ENCODE measurements around the gene CACNA1C. TPM values are rescaled to one million over a fixed set of nuclear protein-coding genes. Genes with fewer than 3 reads are reported as not detected.

The CACNA1C gene
- total RNA-seq, 1 experiment from 2014 or later = 3.7 TPM

DNA sequence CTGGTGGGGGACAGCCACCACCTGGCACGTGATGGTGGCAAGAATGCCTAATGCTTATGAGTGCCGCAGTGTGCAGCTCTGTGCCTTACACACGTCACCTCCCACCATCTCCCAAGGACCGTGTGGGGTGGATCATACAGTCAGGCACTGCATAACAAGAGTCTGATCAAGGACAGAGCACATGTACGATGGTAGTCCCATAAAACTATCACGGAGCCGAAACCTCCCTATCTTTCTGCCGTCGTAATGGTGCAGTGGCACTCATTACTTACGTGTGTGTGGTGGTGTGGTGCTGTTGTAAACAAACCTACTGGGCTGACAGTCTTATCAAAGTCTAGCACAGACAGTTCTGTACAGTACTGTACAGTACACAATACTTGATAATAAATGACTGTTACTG, 89.3 kb downstream of the CACNA1C start:
- TF ChIP-seq, protein P1, sequence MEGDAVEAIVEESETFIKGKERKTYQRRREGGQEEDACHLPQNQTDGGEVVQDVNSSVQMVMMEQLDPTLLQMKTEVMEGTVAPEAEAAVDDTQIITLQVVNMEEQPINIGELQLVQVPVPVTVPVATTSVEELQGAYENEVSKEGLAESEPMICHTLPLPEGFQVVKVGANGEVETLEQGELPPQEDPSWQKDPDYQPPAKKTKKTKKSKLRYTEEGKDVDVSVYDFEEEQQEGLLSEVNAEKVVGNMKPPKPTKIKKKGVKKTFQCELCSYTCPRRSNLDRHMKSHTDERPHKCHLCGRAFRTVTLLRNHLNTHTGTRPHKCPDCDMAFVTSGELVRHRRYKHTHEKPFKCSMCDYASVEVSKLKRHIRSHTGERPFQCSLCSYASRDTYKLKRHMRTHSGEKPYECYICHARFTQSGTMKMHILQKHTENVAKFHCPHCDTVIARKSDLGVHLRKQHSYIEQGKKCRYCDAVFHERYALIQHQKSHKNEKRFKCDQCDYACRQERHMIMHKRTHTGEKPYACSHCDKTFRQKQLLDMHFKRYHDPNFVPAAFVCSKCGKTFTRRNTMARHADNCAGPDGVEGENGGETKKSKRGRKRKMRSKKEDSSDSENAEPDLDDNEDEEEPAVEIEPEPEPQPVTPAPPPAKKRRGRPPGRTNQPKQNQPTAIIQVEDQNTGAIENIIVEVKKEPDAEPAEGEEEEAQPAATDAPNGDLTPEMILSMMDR (conservative IDR thresholded peaks at IDR 0.05; ENCODE audit: low read depth, low read length) = no peak
- no peak for TF ChIP-seq EZH2 (IDR thresholded peaks at IDR 0.05; ENCODE audit: borderline replicate concordance, low read depth, low read length, poor library complexity, severe bottlenecking)
- H3K9me3 ChIP-seq (ENCODE audit: low read depth, low read length, poor library complexity, severe bottlenecking) = no peaks in the 10 kb centered on the region
- no peak overlapping the region for H3K27ac ChIP-seq (ENCODE audit: low read depth, low read length, poor library complexity, severe bottlenecking)
- ChIA-PET CTCF (no interaction called here), POLR2A (ENCODE audit: low non-redundant PET) (no interaction called here)
- intact Hi-C loops (cut with micrococcal nuclease; ENCODE audit: unreplicated experiment) = no loop called here
- H3K4me1 ChIP-seq (ENCODE audit: insufficient read depth, low read length, poor library complexity, severe bottlenecking) = no peaks in the 10 kb centered on the region
- no peak for DNase-seq (ENCODE audit: low spot score)
- no peaks in the 10 kb centered on the region for H3K36me3 ChIP-seq (ENCODE audit: insufficient read depth, low read length, poor library complexity, severe bottlenecking)
- H3K27me3 ChIP-seq (replicated peaks; ENCODE audit: insufficient read depth, low read depth, low read length, poor library complexity) = no peaks in the 10 kb centered on the region
- no TSS peak for BruUV-seq (replicated peaks)
- no peak overlapping the region for H3K4me3 ChIP-seq (ENCODE audit: low read depth, low read length, poor library complexity, severe bottlenecking)

DNA sequence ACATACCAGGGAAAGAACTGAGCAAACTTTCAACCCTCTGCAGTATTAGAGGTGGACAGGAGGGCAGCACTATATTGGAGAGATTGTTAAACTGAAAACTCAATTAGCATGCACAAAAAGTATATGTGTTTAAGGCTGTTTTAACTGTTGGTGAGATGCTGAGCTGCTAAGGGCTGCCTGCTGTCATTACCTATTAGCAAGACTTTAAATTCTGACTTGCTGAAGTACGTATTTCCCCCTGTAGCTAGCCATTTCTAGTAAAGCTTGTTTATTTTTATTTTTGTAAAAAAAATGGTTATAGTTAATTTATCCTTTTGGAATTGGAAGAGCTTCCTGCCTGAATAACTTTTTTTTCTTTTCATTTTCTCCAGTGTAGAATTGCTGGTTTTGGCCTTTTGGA, 92.2 kb downstream of the CACNA1C start:
- Histone ChIP-seq H3K36me3 (ENCODE audit: insufficient read depth, low read length, poor library complexity, severe bottlenecking) (no peaks in the 10 kb centered on the region), H3K4me3 (ENCODE audit: low read depth, low read length, poor library complexity, severe bottlenecking) (no peak overlapping the region), H3K9me3 (ENCODE audit: low read depth, low read length, poor library complexity, severe bottlenecking) (no peaks in the 10 kb centered on the region), H3K4me1 (ENCODE audit: insufficient read depth, low read length, poor library complexity, severe bottlenecking) (no peaks in the 10 kb centered on the region), H3K27ac (ENCODE audit: low read depth, low read length, poor library complexity, severe bottlenecking) (no peak overlapping the region), H3K27me3 (replicated peaks; ENCODE audit: insufficient read depth, low read depth, low read length, poor library complexity) (no peaks in the 10 kb centered on the region)
- TF ChIP-seq EZH2 (IDR thresholded peaks at IDR 0.05; ENCODE audit: borderline replicate concordance, low read depth, low read length, poor library complexity, severe bottlenecking) = no peak
- TF ChIP-seq, protein P1 (conservative IDR thresholded peaks at IDR 0.05; ENCODE audit: low read depth, low read length) = no peak
- intact Hi-C loops (cut with micrococcal nuclease; ENCODE audit: unreplicated experiment) = no loop called here
- BruUV-seq (replicated peaks) = no TSS peak
- no peak for DNase-seq (ENCODE audit: low spot score)
- POLR2A ChIA-PET (ENCODE audit: low non-redundant PET) = no interaction called here
- CTCF ChIA-PET = no interaction called here

DNA sequence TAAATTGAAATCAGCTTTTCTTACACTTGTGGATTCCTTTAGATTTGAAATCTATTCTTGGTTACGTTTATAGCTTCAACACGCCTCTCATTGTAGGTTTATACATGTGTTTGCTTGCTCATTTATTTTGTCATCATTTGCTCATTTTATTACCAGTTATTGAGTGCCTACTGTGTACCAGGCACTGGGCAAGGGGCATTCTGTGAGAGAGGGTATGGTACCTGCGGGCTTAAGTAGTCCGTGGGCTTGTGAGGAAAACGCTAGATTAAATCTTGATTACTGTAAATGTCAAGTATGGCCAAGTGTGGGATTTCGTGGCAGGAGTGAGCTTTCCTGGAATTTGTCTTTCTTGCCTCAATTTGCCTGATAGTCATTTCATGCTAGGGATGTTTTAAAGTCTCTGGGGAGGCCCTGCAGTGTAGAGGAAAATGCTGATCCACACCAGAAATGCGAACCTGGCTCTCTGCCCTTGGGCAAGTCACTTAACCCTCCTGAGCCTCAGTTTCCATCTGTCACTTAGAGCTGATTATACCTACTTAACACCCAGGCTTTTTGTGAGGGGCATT, 92.7 kb downstream of the CACNA1C start:
- TF ChIP-seq, protein P1 (conservative IDR thresholded peaks at IDR 0.05; ENCODE audit: low read depth, low read length) = no peak
- no peak for TF ChIP-seq EZH2 (IDR thresholded peaks at IDR 0.05; ENCODE audit: borderline replicate concordance, low read depth, low read length, poor library complexity, severe bottlenecking)
- Histone ChIP-seq H3K27ac (ENCODE audit: low read depth, low read length, poor library complexity, severe bottlenecking) (no peak overlapping the region), H3K4me1 (ENCODE audit: insufficient read depth, low read length, poor library complexity, severe bottlenecking) (no peaks in the 10 kb centered on the region), H3K36me3 (ENCODE audit: insufficient read depth, low read length, poor library complexity, severe bottlenecking) (no peaks in the 10 kb centered on the region), H3K27me3 (replicated peaks; ENCODE audit: insufficient read depth, low read depth, low read length, poor library complexity) (no peaks in the 10 kb centered on the region), H3K9me3 (ENCODE audit: low read depth, low read length, poor library complexity, severe bottlenecking) (no peaks in the 10 kb centered on the region), H3K4me3 (ENCODE audit: low read depth, low read length, poor library complexity, severe bottlenecking) (no peak overlapping the region)
- ChIA-PET CTCF (no interaction called here), POLR2A (ENCODE audit: low non-redundant PET) (no interaction called here)
- intact Hi-C loops (cut with micrococcal nuclease; ENCODE audit: unreplicated experiment) = no loop called here
- no TSS peak for BruUV-seq (replicated peaks)
- no peak for DNase-seq (ENCODE audit: low spot score)

Measured in A673 (cell line).